HepG2 (cell line): ENCODE measurements around the gene PANK2.

Experiments used
- CTCF ChIP-seq: sonication (generic); formaldehyde crosslinking; IDR thresholded peaks from 2 replicates; pipeline ENCODE4 v1.5.0; 2020; ENCODE audit warnings: mild to moderate bottlenecking, missing genetic modification reagents, moderate library complexity
- MXI1 ChIP-seq: IDR thresholded peaks from 3 replicates; pipeline ENCODE4 v1.6.1; 2012; ENCODE audit warnings: low read depth, low read length, inconsistent platforms, borderline replicate concordance
- TBX2 ChIP-seq: sonication (generic); formaldehyde crosslinking; IDR thresholded peaks from 2 replicates; pipeline ENCODE4 v1.5.0; 2020; ENCODE audit warnings: missing genetic modification reagents, mild to moderate bottlenecking, borderline replicate concordance
- ZNF850 ChIP-seq: sonication (generic); formaldehyde crosslinking; conservative IDR thresholded peaks from 2 replicates; pipeline ENCODE4 v1.9.0; 2021; ENCODE audit warnings: mild to moderate bottlenecking, missing genetic modification reagents

- TF ChIP-seq TBX2 (CRISPR knock-in tag) (no peak), CTCF (CRISPR knock-in tag) (no peak), MXI1 (no peak), ZNF850 (CRISPR knock-in tag) (no peak)
Observed at GRCh38 chr20:3971145-3971544, 82.0 kb downstream of the PANK2 start.
